Stimulated activated CD4-positive, alpha-beta T cell treated with anti-CD3 and anti-CD28 coated beads, TNF-alpha, amount 100 ng/mL, for 48 hours (primary cell): Measurements from ENCODE around the gene CST6.
"Not testable (repeated sequence)": the region's sequence is repeated elsewhere in the genome, so short reads cannot be mapped to it uniquely, and the experiment has no call there.

Experiments used
- DNase-seq, 3 donors: peaks; one replicate each; pipeline ENCODE4 v3.0.0-alpha.2; 2020; ENCODE audit warnings: low read depth in 3 of 3

CST6 gene

DNA sequence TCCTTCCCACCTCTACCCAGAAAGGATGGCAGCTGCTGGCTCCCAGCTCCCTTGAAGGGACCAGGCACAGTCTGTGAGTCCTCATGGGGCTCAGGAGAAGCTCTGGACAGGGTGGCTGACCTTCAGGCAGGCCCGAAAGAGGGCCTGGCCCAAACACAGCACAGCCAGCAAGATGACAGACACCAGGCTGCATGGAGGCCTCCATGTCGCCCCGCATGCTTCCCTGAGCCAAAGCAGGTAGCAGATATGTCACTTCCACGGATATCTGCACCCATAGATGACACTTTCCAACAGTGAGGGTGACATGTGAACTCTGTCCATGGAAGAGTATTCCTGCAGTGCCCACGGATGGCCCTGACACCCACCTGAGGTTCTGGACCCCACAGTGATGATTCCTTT is 28.2 kb upstream of the CST6 start:
- no peak for DNase-seq

DNA sequence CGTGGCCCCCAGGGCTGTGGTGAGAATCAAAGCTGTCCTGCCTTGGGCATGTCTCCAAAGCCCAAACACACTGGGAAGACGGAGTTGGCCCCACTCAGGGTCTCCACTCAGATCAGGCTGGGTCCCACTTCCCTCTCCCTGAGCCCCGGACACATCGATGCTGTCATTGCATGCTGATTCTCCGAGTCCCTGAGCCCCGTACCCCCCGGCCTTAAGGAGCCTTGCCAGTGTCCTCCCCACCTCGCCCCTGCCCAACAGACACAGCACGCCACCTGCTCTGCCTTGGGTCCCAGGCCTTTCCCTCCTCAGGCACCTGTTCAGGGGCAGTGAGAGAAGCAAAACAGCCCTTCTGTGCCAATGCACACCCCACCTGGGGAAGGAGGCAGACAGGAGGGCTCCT is 24.5 kb upstream of the CST6 start:
- no peak for DNase-seq

DNA sequence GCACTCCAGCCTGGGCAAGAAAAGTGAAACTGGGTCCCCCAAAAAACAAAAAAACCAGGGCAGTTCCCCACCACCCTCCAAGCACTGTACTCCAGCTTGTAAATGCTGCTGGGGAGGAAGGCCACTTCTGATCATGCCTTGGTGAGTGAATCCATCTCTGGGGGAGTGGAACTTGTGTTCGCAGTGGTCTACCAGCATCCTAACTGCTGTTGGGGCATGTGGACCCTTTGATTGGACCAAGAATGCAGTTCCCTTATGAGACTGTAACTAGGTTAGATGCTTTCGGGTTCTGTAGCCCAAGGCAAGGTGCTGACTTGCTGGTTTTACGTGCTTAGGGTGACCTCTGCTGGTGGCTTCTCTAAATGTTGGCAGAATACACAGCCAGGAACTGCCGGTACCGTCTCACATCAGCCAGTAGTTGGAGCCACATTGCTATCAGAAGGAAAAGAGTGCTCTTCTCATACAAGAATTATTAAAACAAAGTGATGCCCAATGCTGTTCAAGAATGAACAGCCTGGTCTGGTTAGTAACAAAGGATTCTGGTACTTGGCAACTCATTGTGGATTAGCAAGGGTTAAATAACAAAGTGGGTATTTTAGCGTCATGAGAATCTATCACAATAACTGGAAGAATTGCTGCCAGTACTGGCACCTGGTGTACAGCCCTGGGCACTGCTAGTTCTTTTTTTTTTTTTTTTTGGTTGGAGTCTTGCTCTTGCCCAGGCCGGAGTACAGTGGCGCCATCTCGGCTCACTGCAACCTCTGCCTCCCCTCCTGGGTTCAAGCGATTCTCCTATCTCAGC is 22.8 kb upstream of the CST6 start:
- peak; percentile 84 to 87 (median 84) for DNase-seq

DNA sequence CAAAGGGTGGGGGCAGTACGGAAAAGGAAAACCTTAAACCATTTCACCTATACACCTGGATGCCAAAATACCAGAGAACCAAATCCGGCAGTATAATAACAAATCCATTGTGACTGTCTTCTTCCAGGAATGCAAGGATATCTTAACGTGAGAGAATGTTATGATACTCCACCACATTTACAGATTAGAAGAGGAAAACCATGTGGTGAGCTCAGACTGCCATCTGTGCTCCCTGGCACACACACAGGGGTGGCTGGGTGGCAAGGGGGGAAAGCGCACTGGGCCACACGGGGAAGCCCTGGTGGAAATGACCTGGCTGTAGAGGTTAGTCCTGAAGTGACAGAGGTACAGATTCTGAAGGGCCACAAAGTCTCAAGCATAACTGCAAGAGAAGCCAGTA is 19.8 kb upstream of the CST6 start:
- DNase-seq = no peak

DNA sequence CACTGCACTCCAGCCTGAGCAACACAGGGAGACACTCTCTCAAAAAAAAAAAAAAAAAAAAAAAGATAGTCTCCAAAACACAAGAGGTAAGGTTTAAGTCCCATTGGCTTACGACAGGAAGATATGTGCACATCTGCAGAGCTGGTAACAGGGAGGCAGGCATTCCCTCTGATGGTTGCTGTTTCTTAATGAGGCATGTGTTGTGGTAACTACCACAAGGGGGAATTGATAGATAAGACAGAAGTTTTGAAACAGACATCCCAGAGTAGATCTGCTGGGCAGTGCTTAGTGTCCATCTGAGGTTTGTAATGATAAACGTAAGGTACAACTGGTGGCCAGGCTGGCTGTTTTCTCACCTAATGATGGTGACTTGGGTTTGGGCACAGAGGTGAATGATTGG is 14.5 kb upstream of the CST6 start:
- no peak for DNase-seq

DNA sequence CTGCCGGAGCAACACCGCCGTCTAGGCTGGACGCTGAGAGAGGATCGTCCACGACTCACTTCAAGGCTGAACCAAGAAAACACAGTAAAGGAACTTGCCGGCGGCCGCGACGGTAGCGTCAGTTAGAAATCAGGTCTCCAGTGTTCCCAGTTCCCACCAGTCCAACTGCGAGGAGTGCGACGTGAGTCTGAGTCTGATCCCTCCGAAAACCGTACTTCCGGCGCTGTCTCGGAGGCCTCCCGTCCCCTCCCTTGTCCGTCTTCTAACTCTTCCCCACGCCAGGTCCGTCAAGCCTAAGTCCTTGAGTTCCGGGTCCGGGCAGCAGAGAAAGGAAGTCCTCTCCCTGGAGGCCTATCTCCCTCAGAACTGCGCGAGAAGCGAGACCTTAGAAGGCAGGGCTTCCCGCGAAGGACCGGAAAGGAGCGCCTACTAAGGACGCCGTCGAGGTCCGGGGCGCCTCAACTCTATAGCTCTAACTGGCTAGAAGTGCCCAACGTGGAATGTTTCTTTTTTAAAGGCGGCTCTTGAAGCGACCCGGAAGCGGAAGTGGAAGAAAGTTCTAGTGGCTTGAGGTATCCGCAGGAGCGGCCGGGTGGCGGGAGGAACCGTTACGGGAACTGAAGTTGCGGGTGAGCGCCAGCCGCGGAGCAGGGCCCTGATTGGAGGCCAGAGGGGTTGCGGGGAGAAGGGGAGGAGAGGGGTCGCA is 9.7 kb upstream of the CST6 start, which contains the start of the genes BANF1 and EIF1AD:
Gene BANF1, plus strand, starts transcription at position 562 of the 706 bp plus-strand sequence. CDS start 748 bp downstream, outside the sequence.
Gene EIF1AD, minus strand, starts transcription at position 216 of the 706 bp plus-strand sequence. CDS start 1,768 bp downstream, outside the sequence.
- DNase-seq = peak; percentile 83 to 93 (median 90)

DNA sequence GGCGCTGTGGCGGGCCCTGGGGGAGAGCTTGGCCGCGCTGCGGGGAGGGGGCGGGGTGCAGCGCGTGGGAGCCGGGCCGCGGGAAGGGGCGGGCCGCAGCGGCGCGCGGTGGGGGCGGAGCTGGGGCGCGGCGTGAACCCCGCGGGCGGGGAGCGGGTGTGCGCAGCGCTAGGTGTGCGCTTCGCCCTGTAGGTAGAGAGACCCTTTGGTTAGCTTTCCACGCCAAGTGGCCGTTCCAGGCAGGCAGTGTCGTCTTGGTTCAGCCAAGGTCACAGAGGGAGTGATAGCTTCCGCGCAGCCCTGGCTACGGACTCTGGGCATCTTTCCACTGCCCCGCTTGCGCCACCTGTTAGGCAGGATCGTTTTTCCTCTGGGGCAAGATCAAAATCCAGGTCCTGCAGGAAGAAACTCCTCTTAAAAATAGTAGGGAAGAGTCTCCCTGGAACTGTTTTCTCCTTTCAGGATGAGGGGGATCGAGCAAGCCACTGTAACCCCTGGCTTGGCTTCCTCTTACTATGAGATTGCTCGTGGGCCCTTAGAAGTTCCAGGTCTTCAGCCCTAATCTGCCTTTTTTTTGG is 9.1 kb upstream of the CST6 start:
- peak in 1 of 3 donors; percentile 55 for DNase-seq

DNA sequence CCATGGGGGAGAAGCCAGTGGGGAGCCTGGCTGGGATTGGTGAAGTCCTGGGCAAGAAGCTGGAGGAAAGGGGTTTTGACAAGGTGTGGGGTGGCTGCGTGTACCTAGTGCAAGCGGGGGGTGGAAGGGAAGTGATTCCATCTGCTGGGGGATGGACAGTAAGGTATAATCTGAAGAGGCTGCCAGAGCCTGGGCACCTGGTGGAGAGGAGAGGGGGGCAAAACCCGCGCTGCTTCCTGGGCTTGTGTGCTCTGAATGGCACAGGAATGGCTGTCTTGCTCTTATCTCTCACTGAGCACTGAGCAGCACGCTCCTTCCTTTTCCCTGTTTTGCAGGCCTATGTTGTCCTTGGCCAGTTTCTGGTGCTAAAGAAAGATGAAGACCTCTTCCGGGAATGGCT is 8.5 kb upstream of the CST6 start:
- DNase-seq = no peak

DNA sequence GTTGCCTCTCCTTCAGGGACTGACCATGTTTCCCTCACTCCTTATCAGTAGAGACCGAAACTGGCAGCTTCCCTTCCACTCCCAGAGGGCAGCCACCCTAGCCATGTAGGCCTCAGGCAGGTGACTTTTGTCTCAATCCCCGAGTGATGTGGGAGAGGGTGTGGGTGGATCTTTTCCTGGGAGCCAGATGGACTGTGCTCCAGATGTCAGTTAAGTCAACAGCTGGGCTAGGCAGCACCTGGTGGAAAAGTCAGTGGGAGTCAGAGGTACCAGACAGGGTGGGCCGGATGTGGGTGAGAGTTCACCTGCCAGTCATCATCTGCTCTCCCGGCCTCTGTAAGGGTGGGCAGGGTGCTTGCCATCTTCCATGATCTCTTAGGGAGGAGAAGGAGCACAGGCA is 7.6 kb upstream of the CST6 start:
- DNase-seq = no peak

DNA sequence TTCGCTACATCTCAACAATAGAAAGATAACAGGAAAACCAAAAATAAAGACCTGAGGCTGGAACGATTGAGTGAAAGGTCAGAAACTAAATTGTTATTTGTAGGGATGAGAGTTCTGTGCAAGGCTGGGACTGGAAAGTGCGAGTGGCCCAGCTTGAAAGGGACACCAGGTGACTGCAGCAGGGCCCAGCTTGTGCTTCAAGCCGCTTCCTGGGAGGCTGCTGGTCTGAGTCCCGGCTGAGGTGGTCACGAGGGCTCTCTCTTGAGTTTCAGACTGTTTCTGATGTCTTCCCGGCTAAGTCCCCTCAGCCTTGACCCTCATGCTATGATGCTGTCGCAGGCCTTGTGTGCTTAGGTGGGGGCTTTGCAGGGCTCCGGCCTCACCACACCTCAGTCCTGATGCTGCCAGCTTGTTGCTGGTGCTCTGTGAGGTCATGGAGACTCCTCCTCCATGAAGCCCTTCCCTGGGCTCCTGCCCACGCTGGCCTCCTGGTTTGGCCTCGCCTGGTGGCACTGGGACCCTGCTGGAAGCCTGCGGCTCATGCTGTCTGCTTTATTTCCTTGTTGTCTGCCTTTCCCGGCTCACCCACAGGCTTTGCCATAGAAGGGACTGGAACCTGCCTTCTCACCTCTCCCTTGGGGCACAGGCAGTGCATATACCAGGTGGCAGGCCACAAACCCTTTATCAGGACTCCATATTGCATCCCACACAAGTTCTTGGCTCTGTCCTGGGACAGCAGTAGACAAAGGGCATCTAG is 5.5 kb upstream of the CST6 start:
- no peak for DNase-seq

DNA sequence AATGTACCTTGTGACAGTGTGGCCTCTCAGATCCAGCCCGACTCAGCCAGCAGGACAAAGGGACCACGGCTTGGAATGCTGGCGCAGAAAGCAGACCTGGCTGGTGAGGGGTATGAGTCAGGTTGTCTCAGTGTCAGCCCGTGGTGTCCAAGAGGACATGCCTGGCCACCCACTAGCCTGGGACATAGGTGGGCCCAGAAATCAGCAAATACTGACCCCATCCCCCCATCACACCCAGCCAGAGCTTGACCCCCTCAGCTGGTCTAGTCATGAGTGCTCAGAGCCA is 5.0 kb upstream of the CST6 start:
- DNase-seq = no peak

DNA sequence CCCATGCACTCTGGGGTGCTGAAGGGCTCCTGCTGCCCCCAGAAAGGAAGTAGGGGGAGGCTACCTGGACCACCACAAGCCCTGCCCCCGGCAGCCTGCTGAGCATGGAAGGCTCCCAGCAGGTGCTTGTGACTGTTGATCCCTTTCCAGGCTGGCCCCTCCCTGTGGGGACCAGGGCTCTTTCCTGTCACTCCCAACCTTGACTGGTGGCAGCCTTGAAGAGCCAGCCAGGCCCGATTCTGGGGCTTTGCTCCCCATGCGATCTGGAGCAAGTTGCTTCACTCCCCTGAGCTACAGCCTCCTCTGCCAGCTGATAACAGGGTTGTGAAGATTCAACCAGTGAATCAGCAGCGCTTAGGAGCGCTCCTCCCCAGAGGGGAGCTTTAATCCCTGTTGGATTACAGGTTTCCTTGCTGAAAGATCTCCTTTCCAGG is 4.6 kb upstream of the CST6 start:
- DNase-seq = no peak

DNA sequence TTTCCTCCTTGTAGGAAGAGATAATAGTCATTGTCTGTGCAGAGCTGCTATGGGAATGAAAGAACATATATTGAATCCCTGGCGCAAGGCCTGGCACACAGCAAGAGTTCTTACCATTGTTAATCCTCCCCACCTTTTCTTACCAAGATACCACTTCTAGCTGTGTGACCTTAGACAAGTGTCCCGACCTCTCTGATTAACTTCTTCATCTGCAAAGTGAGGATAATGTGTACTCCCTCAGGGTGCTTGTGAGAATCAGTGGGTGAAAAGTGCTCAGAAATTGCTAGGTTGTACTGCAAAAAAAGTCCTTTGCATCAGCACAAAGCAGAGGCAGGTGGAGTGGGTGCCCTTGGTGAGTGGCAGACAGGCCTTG is 3.7 kb upstream of the CST6 start:
- DNase-seq = no peak

DNA sequence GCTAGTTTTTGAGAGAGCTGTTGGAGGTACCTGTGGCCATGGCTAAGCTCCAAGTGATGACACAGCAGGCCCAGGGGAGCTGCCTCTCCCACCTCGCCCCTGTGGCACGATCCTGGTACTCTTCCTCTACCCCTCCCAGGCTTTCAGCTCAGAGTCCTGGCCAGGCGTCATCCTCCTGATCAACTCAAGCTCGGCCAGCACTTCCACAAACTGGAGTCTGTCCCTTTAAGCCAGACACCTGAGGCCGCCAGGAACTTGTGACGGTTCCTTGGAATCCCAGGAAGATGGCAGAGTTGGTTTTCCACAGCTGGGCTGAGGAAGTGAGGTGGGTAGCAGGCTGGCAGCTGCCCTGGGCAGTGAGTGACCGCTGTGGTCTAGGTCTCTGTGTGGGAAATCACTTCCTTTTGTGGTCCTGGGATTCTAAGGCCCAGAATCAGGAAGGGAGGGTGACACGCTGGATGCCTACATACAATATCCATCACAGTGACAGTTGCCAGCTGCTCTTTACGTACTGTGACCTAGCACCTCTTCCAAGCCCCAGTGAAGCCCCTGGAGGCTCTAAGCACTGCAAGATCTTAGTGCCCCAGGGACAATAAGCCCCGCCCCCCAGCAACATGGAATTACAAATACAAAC is 3.2 kb upstream of the CST6 start:
- no peak for DNase-seq

DNA sequence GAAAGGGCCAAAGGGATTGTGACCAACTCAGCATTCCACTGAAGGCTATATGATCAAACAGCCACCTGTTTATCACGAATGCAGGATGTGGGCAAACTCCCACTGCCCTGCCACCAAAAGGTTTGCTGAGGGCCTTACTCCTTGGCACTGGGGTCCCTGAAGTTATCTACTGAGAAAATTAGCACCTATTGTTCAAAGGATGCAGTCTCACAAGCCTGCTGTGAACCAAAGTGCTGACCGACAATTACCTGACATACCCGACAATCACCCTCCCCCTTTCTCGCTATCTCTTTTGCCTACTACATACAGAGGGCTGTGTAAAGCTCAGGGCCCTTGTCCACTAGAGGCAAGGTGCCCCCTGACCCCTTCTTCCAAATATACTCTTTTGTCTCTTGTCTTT is 1.8 kb upstream of the CST6 start:
- DNase-seq = not testable (repeated sequence)

DNA sequence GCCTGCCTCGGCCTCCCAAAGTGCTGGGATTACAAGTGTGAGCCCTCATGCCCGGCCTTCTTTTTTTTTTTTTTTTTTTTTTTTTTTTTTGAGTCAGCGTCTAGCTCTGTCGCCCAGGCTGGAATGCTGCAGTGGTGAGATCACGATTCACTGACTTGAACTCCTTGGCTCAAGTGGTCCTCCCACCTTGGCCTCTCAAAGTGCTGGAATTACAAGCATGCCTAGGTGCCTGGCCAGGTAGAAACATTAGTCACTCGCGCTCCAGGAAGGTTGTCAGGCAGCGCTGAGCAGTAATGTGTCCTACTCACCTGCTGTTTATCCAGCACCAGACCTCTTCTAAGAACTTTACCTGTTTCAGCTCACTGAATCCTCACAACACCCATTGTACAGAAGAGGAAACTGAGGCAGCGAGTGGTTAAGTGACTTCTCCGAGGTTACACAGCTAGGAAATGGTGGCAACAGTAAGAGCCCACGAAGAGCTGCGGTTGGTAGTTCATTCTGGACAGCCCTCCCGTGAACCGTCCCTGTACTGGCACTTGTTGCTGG is 496 bp upstream of the CST6 start:
- no peak for DNase-seq

DNA sequence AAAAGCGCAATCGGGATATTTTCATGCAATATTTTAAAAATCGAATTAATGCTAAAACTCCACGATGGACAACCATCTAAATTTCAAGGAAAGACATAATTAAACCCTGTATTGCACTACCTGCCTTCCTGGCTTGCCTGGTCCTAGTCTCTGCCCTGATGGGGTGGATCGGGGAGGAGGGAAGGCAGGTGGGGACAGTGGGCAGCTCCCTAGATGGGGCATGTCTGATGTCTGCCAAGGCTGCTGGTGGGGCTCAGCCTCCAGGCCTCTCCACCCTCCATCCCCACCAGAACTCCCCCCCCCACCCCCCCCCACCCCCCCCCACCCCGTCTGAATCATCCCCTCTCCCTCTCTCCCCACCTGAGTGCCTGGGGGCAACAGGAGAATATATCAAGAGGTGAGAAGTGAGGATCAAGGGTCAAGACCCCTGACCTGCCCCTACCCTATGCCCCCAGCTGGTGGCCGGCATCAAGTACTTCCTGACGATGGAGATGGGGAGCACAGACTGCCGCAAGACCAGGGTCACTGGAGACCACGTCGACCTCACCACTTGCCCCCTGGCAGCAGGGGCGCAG is 650 bp downstream of the CST6 start:
- DNase-seq = no peak

DNA sequence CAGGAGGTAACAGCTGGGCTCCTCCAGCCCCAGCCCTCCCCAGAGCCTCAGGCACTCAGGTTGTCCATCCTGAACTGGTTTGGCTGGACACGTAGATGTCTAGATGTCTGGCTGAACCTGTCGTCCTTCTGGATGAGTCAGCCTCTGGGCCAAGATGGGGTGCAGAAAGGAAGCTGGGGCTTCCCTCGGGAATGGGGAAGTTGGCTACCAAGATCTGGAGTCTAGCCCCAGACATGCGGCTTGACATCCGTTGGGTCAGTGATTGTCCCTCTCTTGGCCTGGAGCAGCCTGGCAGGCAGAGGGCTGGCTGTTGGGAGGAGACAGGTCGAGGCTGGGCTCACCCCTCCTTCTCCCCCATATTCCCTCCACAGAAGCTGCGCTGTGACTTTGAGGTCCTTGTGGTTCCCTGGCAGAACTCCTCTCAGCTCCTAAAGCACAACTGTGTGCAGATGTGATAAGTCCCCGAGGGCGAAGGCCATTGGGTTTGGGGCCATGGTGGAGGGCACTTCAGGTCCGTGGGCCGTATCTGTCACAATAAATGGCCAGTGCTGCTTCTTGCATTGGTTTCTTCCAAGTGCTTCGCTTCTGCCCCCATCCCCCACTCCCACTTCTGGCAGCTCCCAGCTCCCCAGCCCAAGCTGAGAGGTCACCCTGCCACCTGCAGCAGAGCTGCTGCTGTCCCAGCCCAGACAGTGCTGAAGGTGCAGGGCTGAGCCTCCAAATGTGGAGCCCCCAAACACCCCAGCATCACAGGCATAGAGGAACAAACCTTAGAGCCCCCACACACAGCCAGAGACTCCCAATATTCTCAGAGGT is 1.3 kb downstream of the CST6 start:
- no peak for DNase-seq

DNA sequence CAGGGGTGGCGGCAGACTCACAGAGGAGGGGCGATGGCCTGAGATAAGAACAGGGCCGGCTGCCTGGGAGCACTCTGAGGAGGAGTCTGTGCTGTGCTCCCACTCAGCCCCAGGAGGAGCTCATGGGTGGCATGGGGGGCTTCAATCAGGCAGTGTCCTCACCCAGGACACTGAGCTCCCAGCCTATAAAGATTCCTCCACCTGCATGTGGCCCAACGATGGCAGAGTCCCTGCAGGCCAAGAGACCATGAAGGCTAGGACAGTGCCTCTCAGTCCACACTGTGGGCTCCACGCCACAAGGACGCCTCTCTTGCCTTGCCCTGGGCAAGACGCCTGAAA is 1.9 kb downstream of the CST6 start:
- no peak for DNase-seq

DNA sequence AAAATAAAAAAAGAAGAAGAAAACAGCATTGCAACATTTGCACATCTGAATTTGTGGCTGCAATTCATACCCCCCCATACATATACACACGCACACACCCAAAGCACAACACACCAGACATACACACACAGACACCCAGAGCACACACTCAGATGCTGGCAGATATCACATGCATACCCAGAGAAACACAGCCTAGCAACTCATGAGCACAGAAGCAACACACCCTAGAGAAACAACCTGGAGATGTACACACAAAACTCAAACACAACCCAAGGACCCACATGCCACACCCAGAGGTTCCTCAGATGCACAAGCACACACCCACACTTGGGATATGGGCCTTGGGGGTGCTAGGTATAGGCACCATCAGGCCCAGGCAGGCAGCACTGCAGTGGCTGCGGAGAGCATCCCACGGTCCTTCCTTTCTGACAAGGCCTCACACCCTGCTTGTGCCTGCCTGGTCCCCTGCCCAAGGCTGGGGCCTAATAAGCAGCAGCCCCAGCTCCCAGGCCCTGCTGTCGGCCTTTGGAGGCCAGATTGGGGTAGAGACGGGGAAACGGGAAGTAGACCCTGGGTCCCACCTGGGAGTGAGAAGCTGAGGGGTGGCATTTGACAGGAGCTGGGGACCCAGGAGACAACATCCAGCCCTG is 3.1 kb downstream of the CST6 start:
- DNase-seq = no peak
